GM19240 (cell line): ENCODE results near the gene FIG4.
"Not testable (repeated sequence)": the region's sequence is repeated elsewhere in the genome, so short reads cannot be mapped to it uniquely, and the experiment has no call there.

Experiments used
- DNase-seq: peaks from one replicate; pipeline ENCODE4 v3.0.0; 2011; ENCODE audit warnings: low spot score; ENCODE audit not compliant: insufficient read length

The FIG4 gene

DNA sequence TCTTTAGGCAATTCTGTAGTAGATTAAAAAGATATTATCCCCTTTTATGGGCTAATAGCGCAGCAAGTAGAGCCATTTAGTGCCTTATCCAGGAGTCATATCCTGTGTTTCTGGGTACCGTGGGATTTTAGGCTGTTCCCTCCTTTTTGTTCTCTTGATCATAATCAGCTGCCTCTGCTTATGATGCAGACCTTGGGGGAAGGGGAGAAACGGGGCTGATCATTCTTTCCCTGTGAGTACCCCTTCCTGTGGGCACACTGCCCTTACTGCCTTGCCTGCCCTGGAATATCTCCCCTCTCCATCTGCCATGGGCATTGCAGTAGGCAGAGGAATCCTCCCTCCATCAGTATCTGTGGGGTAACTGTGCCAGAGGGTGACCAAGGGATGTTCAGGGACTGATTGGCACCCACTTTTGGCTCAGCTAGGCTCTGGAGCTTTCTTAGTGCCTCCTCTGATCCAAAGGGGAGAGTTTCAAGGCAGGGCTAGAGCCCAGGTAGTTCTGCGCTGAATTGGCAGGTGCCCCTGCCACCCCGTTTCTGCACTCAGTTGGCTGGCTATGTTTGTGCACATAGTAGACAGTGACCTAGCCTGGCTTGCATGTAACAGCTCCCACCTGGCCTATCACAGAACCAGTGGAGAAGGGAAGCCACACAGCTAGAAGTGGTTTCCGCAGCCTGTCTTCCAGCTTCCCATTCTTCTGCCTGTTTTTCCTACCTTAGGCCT, 103.3 kb downstream of the FIG4 start:
- no peak for DNase-seq

DNA sequence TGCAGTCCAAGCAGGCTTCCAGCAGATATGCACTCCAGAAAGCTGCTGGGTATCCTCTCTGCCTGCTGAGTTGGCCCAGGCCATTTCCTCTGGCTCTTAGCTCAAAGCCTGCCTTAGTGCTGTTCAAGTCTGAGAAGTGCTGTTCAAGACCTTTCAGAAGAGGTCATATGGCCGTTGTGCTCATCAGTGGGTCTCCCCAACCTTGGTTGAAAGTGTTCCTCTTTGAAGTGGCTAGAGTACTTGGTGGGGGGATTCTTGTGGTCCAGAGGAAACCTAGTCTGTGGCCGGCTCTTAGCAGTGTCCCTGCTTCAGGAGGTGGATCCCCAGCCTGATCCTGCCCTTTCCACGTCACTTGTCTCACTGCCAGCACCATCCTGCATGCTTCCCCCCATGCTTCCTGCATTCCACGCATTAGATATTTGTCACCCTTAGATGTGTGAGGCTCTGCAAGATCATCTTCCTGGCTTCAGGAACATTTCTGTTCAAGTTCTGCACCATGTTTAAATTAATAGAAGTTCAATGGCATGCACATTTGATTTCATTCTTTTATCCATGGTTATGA, 105.0 kb downstream of the FIG4 start:
- no peak for DNase-seq

DNA sequence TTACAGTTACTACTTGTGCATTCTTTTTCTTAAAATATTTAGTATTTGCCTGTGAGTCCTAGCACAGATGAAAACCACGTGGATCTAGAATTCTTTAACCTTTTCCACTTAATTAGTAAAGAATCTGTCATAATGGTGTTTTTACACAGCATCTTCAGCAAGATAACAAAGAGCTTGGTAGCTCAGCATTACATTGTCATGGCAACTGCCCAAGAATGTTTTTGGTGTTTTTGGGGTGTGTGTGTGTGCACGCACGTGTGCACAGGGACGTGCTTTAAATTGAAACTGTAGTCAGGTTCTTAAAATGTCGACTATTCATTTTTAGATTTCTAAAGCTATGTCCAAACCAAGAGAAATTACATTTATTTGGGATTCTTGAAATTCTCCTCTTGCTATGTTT, 108.0 kb downstream of the FIG4 start:
- no peak for DNase-seq

- DNase-seq: no peak
Observed at GRCh38 chr6:109799664-109800063, 108.6 kb downstream of the FIG4 start.

DNA sequence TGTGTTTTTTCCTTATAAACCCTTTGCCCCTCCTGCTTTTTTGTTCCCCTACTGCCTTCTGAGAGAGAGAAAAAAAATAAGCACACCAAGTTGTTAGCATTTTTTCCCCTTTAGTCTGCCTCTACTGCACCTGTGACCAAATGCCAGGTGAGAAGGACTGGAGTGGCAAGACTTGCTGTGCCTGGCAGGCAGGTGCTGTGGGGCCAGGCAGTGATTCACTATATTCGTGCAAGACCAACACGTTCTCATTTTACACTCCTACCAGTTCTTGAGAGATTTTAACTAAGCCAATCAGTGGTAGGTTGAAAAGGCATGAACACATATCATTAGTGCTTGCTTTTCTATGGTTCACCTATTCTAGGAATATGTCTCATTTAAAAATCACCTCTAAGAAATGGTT, 109.7 kb downstream of the FIG4 start:
- no peak for DNase-seq

- no peak for DNase-seq
Observed at GRCh38 chr6:109801794-109802193, 110.7 kb downstream of the FIG4 start.

DNA sequence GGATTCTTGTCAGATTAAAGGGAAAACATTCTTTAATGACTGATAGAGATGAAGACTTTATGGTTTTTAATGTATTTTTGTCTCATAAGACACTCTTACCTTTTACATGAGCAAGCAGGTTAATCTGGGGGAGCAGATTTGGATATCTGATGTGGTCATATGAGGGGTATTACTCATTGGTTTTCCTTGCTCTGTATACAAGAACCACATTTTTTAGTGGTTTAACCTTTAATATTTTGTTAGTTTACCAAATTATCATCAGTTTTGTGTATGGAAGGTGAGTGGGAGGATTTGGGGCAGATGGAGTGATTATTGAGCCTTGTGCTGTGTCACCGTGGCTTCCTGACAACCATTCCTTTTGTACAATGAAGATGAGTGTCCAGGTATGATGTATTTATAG, 112.9 kb downstream of the FIG4 start:
- no peak for DNase-seq

DNA sequence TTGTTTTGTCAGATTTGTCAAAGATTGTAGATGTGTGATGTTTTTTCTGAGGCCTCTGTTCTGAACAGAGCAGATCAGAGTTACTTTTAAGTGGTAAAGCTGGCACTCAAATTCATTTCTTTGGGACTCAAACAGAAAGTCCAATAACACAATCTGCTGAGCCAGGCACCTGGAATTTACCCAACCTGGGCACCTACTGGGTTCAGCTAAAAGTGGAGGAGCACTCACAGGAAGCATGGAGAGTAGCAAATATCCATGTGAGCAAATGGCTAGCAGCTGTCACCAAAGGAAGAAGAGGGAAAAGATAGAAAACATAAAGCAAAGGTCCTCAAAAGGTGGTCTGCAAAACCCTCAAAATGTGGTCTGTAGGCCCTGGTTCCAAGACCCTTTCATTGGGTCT, 116.8 kb downstream of the FIG4 start:
- DNase-seq: no peak

GRCh38 chr6:109808837-109809236, 117.7 kb downstream of the FIG4 start:
- no peak for DNase-seq

GRCh38 chr6:109815054-109815453, 124.0 kb downstream of the FIG4 start:
- no peak for DNase-seq

- no peak for DNase-seq
Observed at GRCh38 chr6:109816452-109817374, 125.6 kb downstream of the FIG4 start.

- DNase-seq: no peak
Observed at GRCh38 chr6:109820706-109821350, 129.7 kb downstream of the FIG4 start.

DNA sequence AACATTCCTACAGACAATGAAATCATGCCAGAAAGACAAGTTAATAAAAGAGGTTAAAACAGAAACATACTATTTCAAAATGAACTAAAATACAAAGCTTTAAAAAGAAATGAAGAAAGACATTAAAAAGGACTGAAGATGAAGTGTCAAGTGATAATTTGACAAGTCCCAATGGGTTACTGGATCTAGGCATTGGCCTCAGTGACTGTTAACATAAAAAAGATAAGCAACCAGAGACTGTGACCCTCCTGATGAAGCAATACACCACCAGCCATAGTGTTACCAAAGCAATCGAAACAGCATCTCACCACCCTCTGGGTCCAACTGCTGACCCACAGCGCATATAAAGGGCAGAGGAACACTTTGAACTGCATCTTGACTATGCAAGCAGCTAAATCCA, 130.3 kb downstream of the FIG4 start:
- DNase-seq: no peak

- DNase-seq: no peak
Observed at GRCh38 chr6:109824105-109824504, 133.0 kb downstream of the FIG4 start.

- DNase-seq: no peak
Observed at GRCh38 chr6:109826551-109826950, 135.5 kb downstream of the FIG4 start.

DNA sequence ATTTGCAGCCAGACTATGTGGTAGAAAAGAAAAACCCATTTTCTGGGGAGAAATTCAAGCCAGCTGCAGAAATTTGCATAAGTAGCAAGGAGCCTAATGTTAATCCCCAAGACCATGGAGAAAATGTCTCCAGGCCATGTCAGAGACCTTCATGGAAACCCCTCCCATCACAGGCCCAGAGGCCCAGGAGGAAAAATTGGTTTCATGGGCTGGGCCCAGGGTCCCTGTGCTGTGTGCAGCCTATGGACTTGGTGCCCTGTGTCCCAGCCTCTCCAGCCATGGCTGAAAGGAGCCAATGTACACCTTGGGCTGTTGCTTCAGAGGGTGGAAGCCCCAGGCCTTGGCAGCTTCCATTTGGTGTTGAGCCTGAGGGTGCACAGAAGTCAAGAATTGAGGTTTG, 140.3 kb downstream of the FIG4 start:
- DNase-seq: not testable (repeated sequence)

- no peak for DNase-seq
Observed at GRCh38 chr6:109834131-109834530, 143.0 kb downstream of the FIG4 start.

DNA sequence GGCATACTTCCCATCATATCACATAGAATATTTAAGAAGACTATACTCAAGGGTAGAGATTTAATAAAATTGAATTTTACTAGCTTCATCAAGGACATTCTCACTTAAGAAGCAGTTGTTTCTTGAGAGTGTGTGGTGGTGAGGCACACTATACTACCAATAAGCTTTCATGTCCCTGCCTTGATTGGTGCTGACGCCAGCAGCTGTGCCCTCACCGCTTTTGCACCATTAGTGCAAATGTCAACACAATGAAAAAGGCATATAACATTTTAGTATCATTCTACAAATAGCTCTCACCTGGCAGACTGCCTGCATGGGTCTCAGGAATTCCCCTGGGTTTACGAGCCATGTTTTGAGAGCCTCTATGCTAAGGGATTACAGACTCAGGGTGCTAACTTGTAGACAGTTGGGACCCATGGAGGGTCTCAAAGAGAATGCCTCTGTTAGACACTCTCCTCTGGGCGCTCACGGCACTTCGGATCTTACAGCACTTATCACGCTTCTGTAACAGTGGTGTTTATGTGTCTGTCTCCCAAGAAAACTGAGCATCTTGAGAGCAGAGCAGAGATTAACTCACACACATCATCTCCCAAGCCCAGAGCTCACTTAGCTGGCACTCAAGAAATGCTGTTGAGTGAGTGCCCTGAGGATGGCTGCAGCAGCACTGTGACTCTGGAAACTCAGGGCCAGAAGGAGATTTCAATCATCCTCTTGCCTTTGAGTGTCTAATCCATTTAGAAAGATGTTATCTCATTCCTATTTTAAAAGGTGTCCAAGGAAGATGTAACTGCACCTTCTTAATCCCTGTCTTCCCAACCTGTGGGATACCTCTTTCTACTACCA, 143.7 kb downstream of the FIG4 start:
- no peak for DNase-seq

- DNase-seq: no peak
Observed at GRCh38 chr6:109840034-109840433, 148.9 kb downstream of the FIG4 start.

DNA sequence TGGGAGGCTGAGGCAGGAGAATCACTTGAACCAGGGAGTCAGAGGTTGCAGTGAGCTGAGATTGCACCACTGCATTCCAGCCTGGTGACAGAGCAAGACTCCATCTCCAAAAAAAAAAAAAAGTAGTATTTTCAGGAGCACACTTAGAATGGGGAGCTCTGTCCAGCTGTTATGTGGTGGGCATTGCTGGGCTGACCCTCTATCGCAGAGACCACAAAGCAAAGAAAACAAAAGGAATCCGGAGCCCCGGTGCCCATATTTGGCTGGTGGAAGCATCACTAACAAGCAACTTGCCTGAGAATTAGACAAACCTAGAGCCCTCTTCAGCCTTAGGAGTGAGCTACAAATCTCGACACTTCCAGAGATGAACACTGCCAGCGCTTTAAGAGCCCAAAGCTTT, 149.7 kb downstream of the FIG4 start:
- DNase-seq: no peak

DNA sequence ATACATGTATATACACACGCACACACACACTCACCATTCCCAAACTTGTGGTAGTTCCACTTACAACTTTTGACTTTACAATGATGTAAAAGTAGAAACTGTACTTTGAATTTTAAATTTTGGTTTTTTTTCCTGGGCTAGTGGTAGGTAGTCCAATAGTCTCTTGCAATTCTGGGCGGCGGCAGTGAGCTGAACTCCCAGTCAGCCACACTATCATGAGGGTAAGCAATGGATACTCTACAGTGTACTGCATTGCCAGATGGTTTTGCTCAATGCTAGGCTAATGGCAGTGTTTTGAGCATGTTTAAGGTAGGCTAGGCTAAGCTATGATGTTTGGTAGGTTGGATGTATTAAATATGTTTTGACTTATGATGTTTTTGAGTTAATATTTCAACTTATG, 150.8 kb downstream of the FIG4 start:
- no peak for DNase-seq
